Prostate gland (tissue), 2 donors: Measurements from ENCODE around the gene PCDH9. TPM values are rescaled to one million over a fixed set of nuclear protein-coding genes. Genes with fewer than 3 reads are reported as not detected.
"Not testable (repeated sequence)": the region's sequence is repeated elsewhere in the genome, so short reads cannot be mapped to it uniquely, and the experiment has no call there.

ENCODE experiments used
- DNase-seq: peaks from one replicate; pipeline ENCODE4 v3.0.0-alpha.2; 2019; ENCODE audit warnings: low spot score
- H3K27ac ChIP-seq, 2 donors: fragments of 200-600 bp; sonication (generic); 2 replicates each; pipeline ENCODE4 v1.5.1; 2017 to 2019
- H3K27me3 ChIP-seq: fragments of 200-600 bp; sonication (generic); replicated peaks from 2 replicates; pipeline ENCODE4 v1.5.1; 2019; ENCODE audit not compliant: insufficient read depth
- H3K36me3 ChIP-seq, 2 donors: fragments of 200-600 bp; sonication (generic); 1 replicate in 1 of 2; 2 replicates in 1 of 2; pipeline versions ENCODE4 v1.5.1 to v1.8.1; 2017 to 2019
- H3K4me1 ChIP-seq: fragments of 200-600 bp; sonication (generic); replicated peaks from 2 replicates; pipeline ENCODE4 v1.5.1; 2019
- H3K4me3 ChIP-seq, 2 donors: fragments of 200-600 bp; sonication (generic); 2 replicates each; pipeline ENCODE4 v1.5.1; 2017 to 2019
- H3K9me3 ChIP-seq: fragments of 200-600 bp; sonication (generic); 2 replicates; pipeline ENCODE4 v1.5.1; 2017
- CTCF ChIP-seq, 4 experiments: fragments of 200-600 bp in 2 of 4; fragments of 450-650 bp in 2 of 4; sonication (generic) in 2 of 4; IDR thresholded peaks; 1 replicate in 3 of 4; 2 replicates in 1 of 4; pipeline ENCODE4 v1.5.1; 2016 to 2019; ENCODE audit warnings: antibody characterized with exemption in 4 of 4, mild to moderate bottlenecking in 2 of 4, moderate library complexity in 2 of 4
- POLR2A ChIP-seq: fragments of 450-650 bp; IDR thresholded peaks from one replicate; pipeline ENCODE4 v1.6.1; 2016; ENCODE audit warnings: antibody characterized with exemption, mild to moderate bottlenecking
- POLR2AphosphoS5 ChIP-seq: sonication (generic); formaldehyde crosslinking; IDR thresholded peaks from one replicate; pipeline ENCODE4 v1.6.1; 2017; ENCODE audit warnings: antibody characterized with exemption
- WGBS: methylation state at CpG from one replicate; pipeline ENCODE4 v1.1.5; 2018; 5-methylcytosine and 5-hydroxymethylcytosine counted together
- intact Hi-C: fragments of 100-400 bp; cut with DNase I; formaldehyde crosslinking; loops from one replicate; pipeline ENCODE4 v1.14.2; 2022
- total RNA-seq, 2 donors: library from RNA; depleted of rRNA; stranded (reverse); fragments of >200 nt; gene quantifications; one replicate each; pipeline ENCODE4 v1.1.0, GENCODE V29; 2016

PCDH9 gene
- total RNA-seq, 2 donors from 2014 or later: 1.8 to 5.5 TPM

- Histone ChIP-seq H3K27ac (no peak overlapping the region), H3K4me1 (no peaks in the 10 kb centered on the region), H3K4me3 (no peak overlapping the region), H3K9me3 (no peaks in the 10 kb centered on the region), H3K36me3 (no peaks in the 10 kb centered on the region), H3K27me3 (no peaks in the 10 kb centered on the region)
- WGBS: 72% methylated on average over 3 of the region's 3 CpGs
- TF ChIP-seq POLR2AphosphoS5 (no peak), CTCF (IDR thresholded peaks at IDR 0.05) (no peak), POLR2A (no peak)
- intact Hi-C loops: no loop called here
- no peak for DNase-seq
Measured at GRCh38 chr13:66775196-66775595, 454.9 kb downstream of the PCDH9 start.

- no peaks in the 10 kb centered on the region for H3K36me3 ChIP-seq
- no peaks in the 10 kb centered on the region for H3K9me3 ChIP-seq
- 69% methylated on average over 2 of the region's 2 CpGs for WGBS
- no peaks in the 10 kb centered on the region for H3K27me3 ChIP-seq
- intact Hi-C loops: no loop called here
- TF ChIP-seq CTCF (IDR thresholded peaks at IDR 0.05) (no peak), POLR2AphosphoS5 (no peak), POLR2A (no peak)
- DNase-seq: no peak
- no peaks in the 10 kb centered on the region for H3K4me1 ChIP-seq
- H3K4me3 ChIP-seq: no peak overlapping the region
- H3K27ac ChIP-seq: no peak overlapping the region
Measured at GRCh38 chr13:66774046-66774445, 456.1 kb downstream of the PCDH9 start.

GRCh38 chr13:66765559-66765958 is 464.6 kb downstream of the PCDH9 start:
- Histone ChIP-seq H3K27me3 (no peaks in the 10 kb centered on the region), H3K4me3 (no peak overlapping the region), H3K36me3 (no peaks in the 10 kb centered on the region), H3K4me1 (no peaks in the 10 kb centered on the region), H3K9me3 (no peaks in the 10 kb centered on the region), H3K27ac (no peak overlapping the region)
- intact Hi-C loops: no loop called here
- DNase-seq: no peak
- TF ChIP-seq POLR2AphosphoS5 (no peak), POLR2A (no peak), CTCF (IDR thresholded peaks at IDR 0.05) (no peak)

GRCh38 chr13:66760678-66761077 is 469.5 kb downstream of the PCDH9 start:
- H3K4me1 ChIP-seq, H3K36me3 ChIP-seq, H3K9me3 ChIP-seq, H3K4me3 ChIP-seq, intact Hi-C loops, H3K27ac ChIP-seq, DNase-seq, H3K27me3 ChIP-seq: not testable (repeated sequence)
- WGBS: 84% methylated on average over 4 of the region's 4 CpGs

- Histone ChIP-seq H3K9me3 (no peaks in the 10 kb centered on the region), H3K27ac (no peak overlapping the region), H3K4me3 (no peak overlapping the region), H3K36me3 (no peaks in the 10 kb centered on the region), H3K27me3 (no peaks in the 10 kb centered on the region), H3K4me1 (no peaks in the 10 kb centered on the region)
- DNase-seq: no peak
- WGBS: 100% methylated on average over 1 of the region's 1 CpG
- intact Hi-C loops: no loop called here
- TF ChIP-seq POLR2AphosphoS5: no peak
- no peak for TF ChIP-seq CTCF (IDR thresholded peaks at IDR 0.05)
Measured at GRCh38 chr13:66759919-66760318, 470.2 kb downstream of the PCDH9 start.
